ENCODE data around the gene CXCL1.

Gene CXCL1

DNA sequence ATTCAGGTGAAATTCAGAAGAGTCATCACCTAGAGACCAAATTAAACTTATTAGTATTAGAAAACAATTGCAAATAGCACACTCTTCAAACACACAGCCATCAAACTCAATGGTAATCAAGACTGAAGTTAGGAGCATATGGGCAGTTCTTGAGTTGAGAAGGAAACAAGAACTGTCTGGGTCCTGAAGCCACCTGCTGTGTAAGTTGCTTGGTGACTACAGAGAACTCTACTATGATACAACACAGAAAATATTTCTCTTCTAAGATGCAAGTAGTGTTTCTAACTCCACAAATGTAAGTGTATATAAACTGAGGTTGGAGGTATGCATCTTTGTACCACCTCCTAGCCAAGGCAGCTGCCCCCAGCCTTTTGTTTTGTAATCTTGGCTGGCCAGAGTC is 16.4 kb upstream of the CXCL1 start:
- no peak for DNase-seq

DNA sequence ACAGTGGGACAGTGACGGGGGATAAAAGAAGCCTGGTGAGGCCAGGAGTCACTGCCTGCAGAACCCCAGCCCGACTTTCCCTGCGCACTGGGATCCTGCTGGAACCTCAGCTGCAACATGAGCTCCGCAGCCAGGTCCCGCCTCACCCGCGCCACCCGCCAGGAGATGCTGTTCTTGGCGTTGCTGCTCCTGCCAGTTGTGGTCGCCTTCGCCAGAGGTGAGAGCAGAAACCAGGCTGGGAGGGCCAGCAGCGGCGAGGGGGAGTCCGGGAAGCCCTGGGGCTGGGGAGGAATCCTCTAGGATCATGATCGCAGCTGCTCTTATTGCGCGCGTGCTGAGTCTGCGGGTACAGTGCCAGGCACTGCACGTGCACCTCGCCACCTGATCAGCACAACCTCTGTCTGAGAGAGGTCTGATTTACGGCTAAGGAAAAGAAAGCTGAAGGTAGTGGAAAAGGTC is 15.9 kb upstream of the CXCL1 start, which contains the start of gene PF4V1:
PF4V1 (plus strand) TSS at position 51 of the 459 bp plus-strand sequence; CDS start at position 118, 67 bp downstream.
- DNase-seq: no peak

DNA sequence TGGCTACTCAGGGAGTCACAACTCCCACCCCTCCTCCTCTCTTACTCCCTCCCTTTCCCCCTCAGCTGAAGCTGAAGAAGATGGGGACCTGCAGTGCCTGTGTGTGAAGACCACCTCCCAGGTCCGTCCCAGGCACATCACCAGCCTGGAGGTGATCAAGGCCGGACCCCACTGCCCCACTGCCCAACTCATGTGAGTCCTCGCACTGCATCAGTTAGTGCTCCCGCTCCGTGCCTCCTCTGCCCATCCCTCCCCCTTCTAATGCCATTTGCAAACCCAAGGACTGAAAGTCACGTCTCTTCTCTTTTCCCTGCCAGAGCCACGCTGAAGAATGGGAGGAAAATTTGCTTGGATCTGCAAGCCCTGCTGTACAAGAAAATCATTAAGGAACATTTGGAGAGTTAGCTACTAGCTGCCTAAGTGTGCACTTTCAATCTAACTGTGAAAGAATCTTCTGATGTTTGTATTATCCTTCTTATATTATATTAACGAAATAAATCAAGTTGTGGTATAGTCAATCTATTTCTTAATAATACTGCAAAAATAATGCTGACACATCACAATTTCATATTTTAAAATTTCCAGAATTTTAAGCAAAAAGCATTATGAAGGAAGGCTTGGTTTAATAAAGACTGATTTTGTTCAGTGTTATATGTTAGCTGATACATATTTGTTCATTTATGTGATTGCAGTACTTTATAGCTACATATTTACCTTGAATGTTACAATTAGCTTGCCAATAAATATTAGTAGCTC is 15.3 kb upstream of the CXCL1 start:
- DNase-seq: no peak

DNA sequence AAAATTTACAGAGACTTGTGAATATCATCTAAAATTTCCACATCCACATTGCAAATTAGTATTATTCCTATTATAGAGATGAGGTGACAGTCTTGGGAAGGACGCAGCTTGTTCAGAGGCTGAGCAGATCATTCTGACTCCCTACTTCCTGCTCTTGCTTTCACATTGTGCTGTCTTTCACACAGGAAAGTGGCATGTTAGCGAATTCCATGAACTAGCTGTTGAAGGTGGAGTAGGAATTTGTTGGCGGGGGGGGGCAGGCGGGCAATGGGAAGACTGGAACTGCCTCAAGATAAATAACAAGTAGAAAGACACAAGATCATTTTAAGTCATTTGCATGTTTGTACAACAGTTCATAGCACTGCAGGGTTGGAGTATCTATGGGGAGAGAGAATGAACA is 13.8 kb upstream of the CXCL1 start:
- no peak for DNase-seq

DNA sequence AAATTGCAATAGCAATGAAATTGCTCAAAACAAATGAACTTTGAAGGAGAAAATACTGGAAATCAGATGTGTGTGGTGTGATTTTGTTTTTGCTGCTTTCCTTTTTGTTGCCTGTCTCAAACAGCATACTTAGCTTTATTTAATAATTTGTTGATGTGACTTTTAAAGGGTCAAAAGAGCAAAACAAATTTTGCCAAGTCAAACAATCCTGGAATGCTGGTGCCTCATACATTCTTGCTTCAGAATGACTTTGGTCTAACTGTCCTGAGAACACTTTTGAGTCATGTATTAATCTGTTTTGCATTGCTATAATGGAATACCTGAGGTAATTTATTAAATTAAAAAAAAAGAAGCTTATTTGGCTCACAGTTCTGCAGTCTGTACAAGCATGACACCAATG is 12.7 kb upstream of the CXCL1 start:
- no peak for DNase-seq

DNA sequence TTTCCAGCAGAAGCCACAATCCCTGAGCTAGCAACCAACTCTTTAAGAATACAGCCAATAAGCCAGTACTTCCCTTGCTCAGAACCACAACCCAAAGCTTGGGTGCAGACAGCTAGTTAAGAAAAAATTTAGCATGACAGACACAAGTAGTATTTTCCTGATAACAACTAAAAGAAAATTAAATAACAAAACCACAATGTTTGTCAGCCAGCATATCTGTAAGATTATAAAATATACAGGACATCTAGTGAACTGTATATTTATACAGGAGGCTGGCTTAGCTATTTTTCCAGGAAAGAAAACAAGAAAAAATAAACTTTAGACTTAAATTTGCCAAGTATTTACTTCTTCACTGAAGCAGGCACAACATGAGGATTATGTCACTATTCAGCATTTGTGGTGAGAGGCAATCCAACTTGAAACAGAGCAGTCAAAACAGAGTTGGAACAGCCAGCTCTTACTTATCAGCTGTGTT is 9.5 kb upstream of the CXCL1 start:
- no peak for DNase-seq

DNA sequence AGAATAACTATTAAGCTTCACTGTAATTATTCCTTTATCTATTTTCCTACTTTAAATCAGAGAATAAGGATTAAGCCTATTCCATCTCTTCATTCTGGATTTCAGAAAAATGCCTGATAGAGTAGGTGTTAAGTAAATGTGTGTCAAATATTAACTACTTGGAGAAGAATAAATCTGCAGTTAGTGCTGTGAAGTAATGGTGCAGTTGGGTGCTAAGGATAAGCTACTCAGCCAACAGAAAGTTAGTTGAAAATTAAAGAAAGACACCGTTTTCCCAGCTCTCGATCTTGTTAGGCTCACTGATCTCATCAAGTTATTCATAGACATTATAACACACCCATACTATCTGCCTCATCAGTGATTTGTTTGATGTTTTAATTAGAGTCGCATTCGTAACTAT is 9.0 kb upstream of the CXCL1 start:
- no peak for DNase-seq

DNA sequence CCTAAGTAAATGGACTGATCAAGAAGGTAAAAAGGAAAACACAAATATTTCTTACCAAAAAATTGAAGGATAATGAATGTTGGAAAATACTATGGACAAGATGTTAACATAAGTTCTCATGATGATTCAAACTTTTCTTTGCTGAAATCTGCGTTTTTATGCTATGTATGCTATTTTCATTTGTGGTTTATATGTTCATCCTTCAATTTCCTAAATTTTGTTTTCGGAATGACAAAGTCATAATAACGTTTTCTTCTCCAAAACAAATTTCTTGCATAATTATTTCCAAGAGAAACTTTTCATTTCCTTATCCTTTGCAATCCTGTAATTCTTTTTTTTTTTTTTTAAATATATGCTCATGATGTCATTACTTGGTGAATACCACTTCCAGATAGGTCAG is 8.3 kb upstream of the CXCL1 start:
- DNase-seq: no peak

DNA sequence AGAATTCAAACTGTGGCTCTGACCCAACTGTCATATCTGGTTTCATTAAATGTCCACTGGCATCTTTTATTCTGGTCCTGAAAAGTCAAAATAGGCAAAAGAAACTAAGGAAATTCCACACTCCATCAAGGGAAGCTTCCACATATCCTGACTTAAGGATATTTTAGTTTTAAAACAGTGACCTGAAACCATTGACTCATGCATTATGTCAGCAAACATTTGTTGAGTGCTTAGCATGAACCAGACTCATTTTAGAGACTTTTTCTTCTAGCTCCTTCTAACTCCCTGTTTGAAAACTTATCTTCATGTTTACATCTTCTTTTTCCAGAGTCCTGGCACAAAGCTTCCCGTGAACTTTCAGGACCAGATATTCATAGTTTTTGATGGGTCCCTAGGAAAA is 6.9 kb upstream of the CXCL1 start:
- DNase-seq: no peak

DNA sequence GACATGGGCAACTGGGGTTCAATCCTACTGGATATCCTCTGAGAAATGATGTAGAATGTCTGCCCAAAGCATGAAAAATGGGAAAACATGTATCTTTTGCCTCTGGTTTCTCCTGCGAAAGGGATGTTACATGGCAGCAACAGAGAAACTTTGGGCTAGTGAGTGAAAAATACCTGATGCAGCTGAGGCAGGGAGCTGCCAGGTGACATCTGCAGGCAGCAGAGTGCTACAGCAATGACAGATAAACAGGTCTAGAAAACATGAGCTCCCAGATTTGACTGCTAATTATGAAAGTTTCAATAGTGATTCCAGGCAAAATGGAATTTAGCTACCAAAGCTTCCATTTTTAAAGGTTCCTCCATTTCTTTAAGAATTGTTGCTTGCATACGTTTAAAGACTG is 4.8 kb upstream of the CXCL1 start:
- no peak for DNase-seq

DNA sequence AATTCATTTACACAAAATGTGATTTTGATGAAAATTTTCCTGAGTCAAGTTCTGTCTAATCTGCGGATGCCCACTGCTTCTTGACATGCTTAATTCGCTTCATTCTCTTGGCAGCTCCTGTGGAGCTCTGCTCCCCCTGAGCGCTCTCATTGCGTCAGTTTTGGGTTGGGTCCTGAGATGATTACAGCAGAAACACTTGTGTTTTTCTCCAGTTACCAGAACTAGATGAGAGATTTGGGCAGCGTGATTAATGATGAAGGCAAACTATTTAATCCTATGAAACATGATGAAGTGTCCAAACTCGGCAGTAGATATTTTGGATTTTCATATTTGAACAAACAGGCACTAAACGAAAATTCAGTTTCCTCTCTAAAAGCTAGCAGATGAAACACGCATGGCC is 4.2 kb upstream of the CXCL1 start:
- DNase-seq: no peak

DNA sequence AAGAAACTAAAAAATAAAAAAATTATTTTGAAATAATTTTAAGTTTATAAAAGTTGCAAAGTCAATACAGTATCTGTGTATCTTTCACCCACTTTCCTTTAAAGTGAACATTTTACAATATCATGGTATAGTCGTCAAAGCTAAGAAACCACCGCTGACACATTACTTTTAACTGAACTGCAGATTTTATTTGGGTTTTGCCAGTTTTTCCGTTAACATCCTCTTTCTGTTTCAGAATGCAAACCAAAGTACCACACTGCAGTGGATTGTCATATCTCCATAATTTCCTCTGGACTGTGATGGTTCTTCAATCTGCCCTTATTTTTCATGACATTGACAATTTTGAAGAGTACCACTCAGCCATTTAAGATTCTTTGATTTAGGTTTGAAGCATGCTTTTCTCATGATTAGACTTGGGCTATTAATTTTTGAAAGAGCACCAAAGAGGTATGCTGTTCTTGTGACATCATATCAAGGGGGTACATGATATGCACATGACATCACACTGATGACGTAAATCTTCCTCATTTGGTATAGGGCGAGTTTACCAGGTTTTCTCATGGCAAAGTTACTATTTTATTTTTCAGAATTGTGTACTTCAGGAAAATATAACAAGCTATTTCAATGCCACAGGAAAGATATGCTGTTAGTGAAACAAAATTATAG is 3.6 kb upstream of the CXCL1 start:
- DNase-seq: no peak

DNA sequence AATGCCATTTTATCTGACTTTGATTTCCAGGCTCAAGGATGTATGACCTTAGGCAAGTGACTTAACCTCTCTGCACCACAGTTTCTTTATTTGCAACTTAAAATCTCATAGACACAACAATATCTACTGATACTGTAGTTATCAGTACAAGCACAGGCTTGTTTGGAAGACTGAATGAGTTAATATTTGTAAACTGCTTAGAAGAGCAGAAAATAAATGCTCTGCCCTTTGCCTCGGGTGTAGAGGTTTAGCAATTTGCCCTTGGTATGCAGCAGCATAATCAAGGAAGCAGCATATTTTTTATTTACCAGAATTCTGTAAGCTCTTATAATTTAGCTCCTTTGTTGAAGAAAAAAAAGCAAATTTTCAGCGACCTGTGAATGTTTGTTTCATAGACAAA is 2.9 kb upstream of the CXCL1 start:
- no peak for DNase-seq

DNA sequence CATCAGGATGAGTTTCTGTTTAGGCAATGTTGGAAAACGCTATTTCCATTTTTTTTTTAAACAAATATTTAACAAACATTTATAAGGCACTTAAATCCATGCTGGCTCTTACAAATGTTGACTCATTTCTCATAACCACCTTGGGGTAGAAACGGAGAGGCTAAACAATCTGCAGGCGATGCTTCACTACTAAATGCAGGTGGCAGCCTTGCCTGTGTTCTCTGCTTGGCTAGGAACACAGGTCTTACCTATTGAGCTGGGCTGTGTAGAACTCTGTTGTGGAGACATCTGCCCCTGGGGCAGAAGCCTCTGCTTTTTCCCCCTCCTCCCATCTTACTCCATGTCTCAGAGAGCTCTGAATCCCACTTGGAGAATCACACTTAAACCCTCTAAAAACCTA is 1.4 kb upstream of the CXCL1 start:
- no peak for DNase-seq

DNA sequence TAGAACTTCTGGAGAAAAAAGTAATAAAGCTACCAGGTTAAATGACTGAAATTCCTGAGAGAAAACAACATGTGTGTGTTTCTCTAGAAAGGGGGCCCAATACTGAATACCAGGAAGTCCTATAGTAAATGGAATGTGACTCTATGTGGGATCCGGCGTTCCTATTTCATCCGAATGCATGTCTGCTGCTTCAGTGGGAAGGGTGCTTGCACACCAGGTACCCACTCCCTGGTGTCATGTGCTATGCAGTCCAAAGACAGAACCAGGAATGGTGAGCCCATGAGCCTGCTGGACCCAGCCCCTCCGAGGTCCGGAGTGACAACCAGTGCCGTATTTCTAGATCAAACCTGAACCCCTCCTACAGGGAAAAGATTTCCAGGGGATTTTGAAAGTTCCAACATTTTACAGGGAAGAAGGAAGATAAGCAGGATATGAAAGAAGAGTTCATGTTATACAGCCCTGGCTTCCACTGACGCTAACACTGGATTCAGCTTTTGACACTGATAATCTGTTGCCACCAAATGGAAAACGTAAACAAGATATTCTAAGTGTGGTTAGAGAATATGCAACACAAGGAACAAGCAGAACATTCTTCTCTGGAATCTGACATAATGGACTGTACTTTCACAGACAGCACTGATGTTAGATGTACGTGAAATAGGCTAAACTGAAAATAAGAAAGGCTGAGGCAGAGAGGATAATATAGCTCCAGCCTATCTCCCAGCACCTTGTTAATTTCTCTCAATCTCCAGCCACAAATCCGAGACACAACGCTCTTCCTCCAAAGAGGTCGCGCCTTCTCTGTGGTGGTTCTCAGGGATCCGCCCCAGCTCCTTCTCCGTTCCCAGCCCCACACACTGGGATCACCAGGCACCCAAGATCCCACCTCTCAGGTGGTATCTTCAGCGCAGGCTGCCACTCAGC is 725 bp upstream of the CXCL1 start:
- no peak for DNase-seq

DNA sequence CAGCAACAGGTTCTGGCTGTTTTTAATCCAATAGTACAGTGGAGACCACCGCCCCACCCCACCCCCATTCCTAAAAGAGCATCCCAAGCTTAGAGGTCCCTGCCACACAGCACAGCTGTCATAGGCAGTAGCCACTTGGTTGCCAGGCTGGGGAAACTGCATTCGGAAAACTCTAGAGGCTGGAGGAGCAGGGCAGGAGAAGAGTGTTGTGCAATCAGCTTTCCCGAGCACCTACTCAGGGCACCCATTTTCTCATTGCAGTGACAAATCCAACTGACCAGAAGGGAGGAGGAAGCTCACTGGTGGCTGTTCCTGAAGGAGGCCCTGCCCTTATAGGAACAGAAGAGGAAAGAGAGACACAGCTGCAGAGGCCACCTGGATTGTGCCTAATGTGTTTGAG is 1.1 kb downstream of the CXCL1 start:
- DNase-seq: no peak

DNA sequence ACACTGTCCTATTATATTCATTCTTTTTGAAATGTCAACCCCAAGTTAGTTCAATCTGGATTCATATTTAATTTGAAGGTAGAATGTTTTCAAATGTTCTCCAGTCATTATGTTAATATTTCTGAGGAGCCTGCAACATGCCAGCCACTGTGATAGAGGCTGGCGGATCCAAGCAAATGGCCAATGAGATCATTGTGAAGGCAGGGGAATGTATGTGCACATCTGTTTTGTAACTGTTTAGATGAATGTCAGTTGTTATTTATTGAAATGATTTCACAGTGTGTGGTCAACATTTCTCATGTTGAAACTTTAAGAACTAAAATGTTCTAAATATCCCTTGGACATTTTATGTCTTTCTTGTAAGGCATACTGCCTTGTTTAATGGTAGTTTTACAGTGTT is 1.6 kb downstream of the CXCL1 start:
- DNase-seq: no peak

DNA sequence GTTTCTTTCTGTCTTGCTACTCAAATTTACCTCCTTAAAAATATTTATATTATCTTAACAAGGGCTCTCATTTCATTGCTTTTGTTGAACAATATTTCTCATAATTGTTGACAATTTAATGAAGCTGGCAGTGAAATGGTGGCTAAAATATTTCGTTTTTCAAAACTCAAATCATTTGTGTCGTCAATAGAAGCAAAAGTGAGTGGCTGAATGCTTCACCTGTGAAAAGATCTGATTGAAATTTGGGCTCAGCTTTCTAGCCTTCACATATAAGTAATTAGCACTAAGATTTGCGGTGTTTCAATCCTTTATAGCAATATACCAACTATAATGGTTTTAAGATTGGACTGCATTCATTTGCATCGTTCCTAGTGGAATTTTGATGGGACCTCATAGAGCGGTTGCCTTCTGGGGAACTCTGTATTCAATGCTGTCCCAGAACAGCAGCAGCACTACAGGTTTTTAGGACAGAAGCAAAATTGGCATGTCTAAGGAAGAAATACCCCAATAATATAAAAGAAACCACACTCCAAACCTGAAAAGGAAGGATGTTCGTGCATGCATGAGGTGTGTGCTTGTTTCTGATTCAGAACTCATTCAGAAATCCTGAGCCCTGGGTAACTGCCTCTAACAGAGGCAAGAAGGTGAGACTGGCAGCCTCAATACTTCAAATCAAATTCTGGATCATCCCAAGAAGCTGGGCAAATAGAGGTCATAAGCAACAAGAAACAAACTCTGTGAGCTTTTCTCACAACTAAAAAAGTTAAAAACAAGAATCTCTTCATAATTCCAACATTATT is 2.5 kb downstream of the CXCL1 start:
- DNase-seq: no peak

DNA sequence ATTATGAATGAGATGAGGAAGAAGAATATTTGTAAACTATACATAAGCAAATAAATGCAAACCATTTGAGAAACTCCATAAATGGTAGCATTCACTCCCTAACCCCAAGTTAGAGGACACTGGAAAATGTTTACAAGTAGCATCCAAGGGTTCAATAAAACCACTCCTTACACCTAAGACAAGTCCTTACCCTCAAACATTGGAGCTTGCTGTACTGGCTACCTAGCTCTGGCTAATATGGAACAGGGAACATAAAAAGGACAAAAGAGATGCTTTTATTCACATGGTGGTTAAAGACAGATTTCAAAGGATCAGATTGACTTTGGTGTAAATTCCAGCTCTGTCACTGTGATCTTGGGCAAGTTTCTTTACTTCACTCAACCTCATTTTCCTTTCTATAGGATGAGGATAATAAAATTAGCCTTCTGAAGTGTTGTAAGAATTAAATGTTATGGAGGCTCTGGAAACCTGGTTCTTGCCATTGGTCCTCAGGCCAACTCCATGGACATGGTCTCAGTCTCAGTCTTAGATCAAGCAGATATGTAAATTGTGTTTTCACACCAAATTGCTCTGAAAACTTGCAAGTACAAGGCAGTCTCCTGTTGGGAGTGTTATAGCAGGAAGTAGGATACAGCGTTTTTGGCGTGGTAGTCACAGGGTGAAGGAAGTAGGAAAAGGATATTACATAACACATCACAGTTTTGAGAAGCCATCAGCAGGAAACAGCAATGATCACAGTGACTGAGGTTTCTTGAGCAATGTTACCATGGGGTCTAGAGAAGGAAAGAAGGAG is 3.3 kb downstream of the CXCL1 start:
- no peak for DNase-seq

DNA sequence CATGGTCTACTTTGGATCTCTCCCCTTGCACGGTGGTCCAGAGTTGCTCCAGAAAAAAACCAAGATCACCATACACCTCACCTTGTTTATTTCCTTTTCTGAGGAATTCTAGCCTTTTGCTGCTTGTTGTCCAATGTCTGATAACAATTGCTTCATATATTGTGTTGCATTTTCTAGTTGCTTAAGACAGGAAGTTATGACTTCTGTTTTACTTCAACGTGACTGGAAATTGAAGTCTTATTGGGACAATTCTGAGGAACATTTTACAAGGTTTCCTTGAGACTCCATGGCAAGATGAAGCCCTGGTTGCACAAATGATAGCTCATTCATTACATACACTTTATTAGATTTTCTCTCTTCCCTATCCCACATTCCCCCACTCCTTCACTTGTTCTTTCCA is 5.2 kb downstream of the CXCL1 start:
- no peak for DNase-seq

DNA sequence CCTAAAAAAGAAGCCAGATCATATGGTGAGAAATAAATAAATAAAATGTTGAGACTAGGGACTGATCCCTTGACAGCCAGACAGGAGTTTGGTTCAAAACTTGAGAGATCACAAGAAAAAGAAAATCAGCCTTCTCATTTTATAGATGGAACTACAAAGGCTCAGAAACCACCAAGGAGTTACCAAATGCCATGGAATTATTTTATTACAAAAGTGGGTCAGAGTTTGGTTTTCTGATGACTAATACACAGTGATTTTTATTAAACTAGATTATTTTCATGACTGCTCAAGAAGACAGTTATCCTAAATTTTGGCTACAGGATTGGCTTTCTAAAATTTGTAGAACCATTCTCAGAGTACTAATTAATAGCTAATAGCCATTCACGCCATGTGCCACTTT is 6.2 kb downstream of the CXCL1 start:
- DNase-seq: no peak

DNA sequence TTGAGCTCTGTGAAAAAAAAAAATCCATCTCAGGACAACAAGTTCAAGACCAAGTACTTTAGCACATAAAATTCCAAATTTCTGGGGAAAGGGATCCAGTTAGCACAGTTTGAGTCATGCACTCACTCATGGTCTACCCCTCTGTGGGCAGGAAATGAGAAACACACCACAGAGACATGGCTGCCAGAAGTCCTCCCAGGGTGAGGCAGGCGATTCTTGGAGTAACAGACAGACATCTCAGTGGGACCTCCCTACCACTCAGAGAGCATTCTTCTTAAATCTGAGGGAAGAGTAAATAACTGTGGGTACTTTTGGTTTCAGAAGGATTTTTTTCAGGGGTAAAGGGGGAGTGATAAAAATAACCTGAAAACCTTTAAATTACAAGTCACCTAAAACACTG is 14.1 kb downstream of the CXCL1 start:
- DNase-seq: no peak

Data from CD4-positive, alpha-beta T cell treated with Interferon gamma for 1 hour (primary cell).